A673 (cell line): ENCODE results near the gene MRPL40.
"Not testable (repeated sequence)": the region's sequence is repeated elsewhere in the genome, so short reads cannot be mapped to it uniquely, and the experiment has no call there.

ENCODE experiments used
- EZH2 ChIP-seq: fragments of 200-600 bp; sonication (generic); IDR thresholded peaks from 2 replicates; pipeline ENCODE4 v1.6.1; 2017; ENCODE audit warnings: borderline replicate concordance, low read depth, mild to moderate bottlenecking, mixed read lengths, antibody characterized with exemption, low read length; ENCODE audit not compliant: poor library complexity, severe bottlenecking
- TF ChIP-seq, protein P1 (sequence below): fragments of 300-800, 200-600 bp; sonication (generic); conservative IDR thresholded peaks from 2 replicates; pipeline ENCODE4 v1.5.1; 2017; ENCODE audit warnings: low read depth, mild to moderate bottlenecking, antibody characterized with exemption, low read length, moderate library complexity, mixed read lengths

DNA sequence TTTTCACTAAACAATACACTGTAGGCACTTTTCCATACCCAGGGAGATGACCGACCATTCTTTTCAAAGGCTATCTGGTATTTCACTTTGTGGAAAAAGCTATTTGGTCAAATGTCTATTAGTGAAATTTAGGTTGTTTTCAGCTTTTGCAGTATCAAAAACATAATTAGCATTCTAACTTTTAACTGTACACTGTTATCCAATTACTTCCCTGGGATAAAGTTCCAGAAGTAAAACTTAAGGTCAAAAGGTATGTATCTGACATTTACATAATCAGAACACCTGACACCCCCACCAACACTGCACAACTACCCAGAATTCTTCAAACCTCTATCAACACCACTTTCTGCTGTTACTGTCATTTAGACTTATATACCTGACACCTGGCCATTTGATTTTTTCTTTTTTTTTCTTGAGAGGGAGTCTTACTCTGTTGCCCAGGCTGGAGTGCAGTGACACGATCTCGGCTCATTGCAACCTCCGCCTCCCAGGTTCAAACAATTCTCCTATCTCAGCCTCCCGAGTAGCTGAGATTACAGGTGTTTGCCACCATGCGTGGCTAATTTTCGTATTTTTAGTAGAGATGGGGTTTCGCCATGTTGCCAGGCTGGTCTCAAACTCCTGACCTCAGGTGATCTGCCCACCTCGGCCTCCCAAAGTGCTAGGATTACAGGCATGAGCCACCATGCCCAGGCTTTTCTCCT, 13.1 kb downstream of the MRPL40 start:
- TF ChIP-seq, protein P1, sequence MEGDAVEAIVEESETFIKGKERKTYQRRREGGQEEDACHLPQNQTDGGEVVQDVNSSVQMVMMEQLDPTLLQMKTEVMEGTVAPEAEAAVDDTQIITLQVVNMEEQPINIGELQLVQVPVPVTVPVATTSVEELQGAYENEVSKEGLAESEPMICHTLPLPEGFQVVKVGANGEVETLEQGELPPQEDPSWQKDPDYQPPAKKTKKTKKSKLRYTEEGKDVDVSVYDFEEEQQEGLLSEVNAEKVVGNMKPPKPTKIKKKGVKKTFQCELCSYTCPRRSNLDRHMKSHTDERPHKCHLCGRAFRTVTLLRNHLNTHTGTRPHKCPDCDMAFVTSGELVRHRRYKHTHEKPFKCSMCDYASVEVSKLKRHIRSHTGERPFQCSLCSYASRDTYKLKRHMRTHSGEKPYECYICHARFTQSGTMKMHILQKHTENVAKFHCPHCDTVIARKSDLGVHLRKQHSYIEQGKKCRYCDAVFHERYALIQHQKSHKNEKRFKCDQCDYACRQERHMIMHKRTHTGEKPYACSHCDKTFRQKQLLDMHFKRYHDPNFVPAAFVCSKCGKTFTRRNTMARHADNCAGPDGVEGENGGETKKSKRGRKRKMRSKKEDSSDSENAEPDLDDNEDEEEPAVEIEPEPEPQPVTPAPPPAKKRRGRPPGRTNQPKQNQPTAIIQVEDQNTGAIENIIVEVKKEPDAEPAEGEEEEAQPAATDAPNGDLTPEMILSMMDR, result not testable (repeated sequence)
- TF ChIP-seq EZH2, result not testable (repeated sequence)
